HepG2 (cell line): Measurements from ENCODE around the gene N4BP2L1. TPM values are rescaled to one million over a fixed set of nuclear protein-coding genes. Genes with fewer than 3 reads are reported as not detected.

ENCODE experiments used
- ARHGAP35 ChIP-seq: sonication (generic); formaldehyde crosslinking; IDR thresholded peaks from 2 replicates; pipeline ENCODE4 v1.9.0; 2022; ENCODE audit warnings: mild to moderate bottlenecking, inconsistent platforms, moderate library complexity, missing genetic modification reagents, borderline replicate concordance
- ASH2L ChIP-seq: fragments of 300-600, 200-600 bp; sonication (generic); IDR thresholded peaks from 2 replicates; pipeline ENCODE4 v1.7.0; 2017; ENCODE audit warnings: low read depth, mild to moderate bottlenecking, moderate library complexity, mixed read lengths, low read length; ENCODE audit not compliant: insufficient read length
- BRCA1 ChIP-seq: sonication (generic); formaldehyde crosslinking; IDR thresholded peaks from 2 replicates; pipeline ENCODE4 v1.4.0; 2020; ENCODE audit warnings: missing genetic modification reagents
- HNF1A ChIP-seq, 2 experiments: sonication (generic) in 1 of 2; formaldehyde crosslinking in 1 of 2; IDR thresholded peaks; 2 replicates each; pipeline versions ENCODE4 v1.4.0 to v1.6.1; 2016 to 2020; ENCODE audit warnings: borderline replicate concordance in 1 of 2, low read depth in 1 of 2, mild to moderate bottlenecking in 1 of 2, missing genetic modification reagents in 1 of 2
- IKZF4 ChIP-seq: sonication (generic); formaldehyde crosslinking; IDR thresholded peaks from 2 replicates; pipeline ENCODE4 v1.5.1; 2020; ENCODE audit warnings: borderline replicate concordance, mild to moderate bottlenecking, low read depth, missing genetic modification reagents; ENCODE audit errors: not compliant biosample characterization
- MIXL1 ChIP-seq: IDR thresholded peaks from 2 replicates; pipeline ENCODE4 v1.6.1; 2016
- NR2C2 ChIP-seq: sonication (generic); formaldehyde crosslinking; IDR thresholded peaks from 2 replicates; pipeline ENCODE4 v1.4.0; 2020; ENCODE audit warnings: missing genetic modification reagents, mild to moderate bottlenecking, moderate library complexity, borderline replicate concordance
- SNAI1 ChIP-seq: sonication (generic); formaldehyde crosslinking; IDR thresholded peaks from 2 replicates; pipeline ENCODE4 v1.5.0; 2020; ENCODE audit warnings: mild to moderate bottlenecking, missing genetic modification reagents, borderline replicate concordance
- SRSF1 ChIP-seq: fragments of 200-400 bp; formaldehyde crosslinking; optimal IDR thresholded peaks from 2 replicates; pipeline ENCODE3; 2017; ENCODE audit warnings: mild to moderate bottlenecking, low read depth, low read length, moderate library complexity
- SRY ChIP-seq: sonication (generic); formaldehyde crosslinking; IDR thresholded peaks from 2 replicates; pipeline ENCODE4 v1.8.0; 2022; ENCODE audit warnings: mild to moderate bottlenecking, missing genetic modification reagents
- TEAD2 ChIP-seq: sonication (generic); formaldehyde crosslinking; IDR thresholded peaks from 2 replicates; pipeline ENCODE4 v1.9.0; 2021; ENCODE audit warnings: missing genetic modification reagents
- ZBED4 ChIP-seq: sonication (generic); formaldehyde crosslinking; IDR thresholded peaks from 2 replicates; pipeline ENCODE4 v1.4.0; 2020; ENCODE audit warnings: missing genetic modification reagents, borderline replicate concordance
- ZFP82 ChIP-seq: sonication (generic); formaldehyde crosslinking; IDR thresholded peaks from 2 replicates; pipeline ENCODE4 v1.5.1; 2020; ENCODE audit warnings: mild to moderate bottlenecking, missing genetic modification reagents, borderline replicate concordance
- ZNF263 ChIP-seq: sonication (generic); formaldehyde crosslinking; IDR thresholded peaks from 2 replicates; pipeline ENCODE4 v1.4.0; 2020; ENCODE audit warnings: missing genetic modification reagents
- ZNF501 ChIP-seq: sonication (generic); formaldehyde crosslinking; IDR thresholded peaks from 2 replicates; pipeline ENCODE4 v1.5.1; 2020; ENCODE audit warnings: mild to moderate bottlenecking, moderate library complexity, missing genetic modification reagents
- ZNF790 ChIP-seq: sonication (generic); formaldehyde crosslinking; IDR thresholded peaks from 2 replicates; pipeline ENCODE4 v1.8.0; 2022; ENCODE audit warnings: missing genetic modification reagents, mild to moderate bottlenecking, borderline replicate concordance
- ZNF816 ChIP-seq: sonication (generic); formaldehyde crosslinking; IDR thresholded peaks from 2 replicates; pipeline ENCODE4 v1.8.0; 2022; ENCODE audit warnings: missing genetic modification reagents, mild to moderate bottlenecking, borderline replicate concordance
- ZNF841 ChIP-seq: sonication (generic); formaldehyde crosslinking; IDR thresholded peaks from 2 replicates; pipeline ENCODE4 v1.8.1; 2023; ENCODE audit warnings: missing genetic modification reagents, borderline replicate concordance
- polyA plus RNA-seq, 8 experiments: library from polyadenylated mRNA; depleted of rRNA in 3 of 8; stranded (reverse) in 7 of 8; unstranded in 1 of 8; fragments of >200 nt; fragmentation: Illumina TruSeq in 4 of 8; extraction: Trizol in 4 of 8; gene quantifications; 2 replicates each; pipeline versions ENCODE4 v1.2.1 to v1.2.3, GENCODE V29; 2011 to 2016; ENCODE audit warnings: low read depth in 4 of 8, missing spikeins in 1 of 8, mixed read lengths in 1 of 8; ENCODE audit not compliant: insufficient read depth in 1 of 8
- total RNA-seq, 5 experiments: library from RNA; depleted of rRNA; stranded (reverse); fragments of >200 nt; fragmentation: Illumina TruSeq; extraction: Trizol; gene quantifications; 2 replicates each; pipeline ENCODE4 v1.2.3, GENCODE V29; 2016; ENCODE audit warnings: low read depth in 1 of 5

The N4BP2L1 gene
- total and polyA plus RNA-seq, 2 of the 13 experiments (the other 11 are each of a cell fraction or from before 2014, with no cell fraction given) = 13.2 to 34.5 TPM

GRCh38 chr13:32428581-32429432 lies 877 bp upstream of the N4BP2L1 start (continued):
- 0 out of 2 replicates have a peak, but pooled peaks have one; percentile 22 for TF ChIP-seq ZFP82
- TF ChIP-seq ZNF841 = no peak
- TF ChIP-seq ARHGAP35 (CRISPR knock-in tag) = no peak
- 0 out of 2 replicates have a peak, but pooled peaks have one; percentile 16 for TF ChIP-seq ZNF816
- no peak for TF ChIP-seq SRY (CRISPR knock-in tag)
- TF ChIP-seq ZNF790 = no peak
- 0 out of 2 replicates have a peak, but pooled peaks have one; percentile 17 for TF ChIP-seq ZNF263
- TF ChIP-seq ASH2L = peak; percentile 14
- TF ChIP-seq ZBED4 (CRISPR knock-in tag) = no peak
- TF ChIP-seq BRCA1 (CRISPR knock-in tag) = 0 out of 2 replicates have a peak, but pooled peaks have one; percentile 5
- TF ChIP-seq NR2C2 = no peak
- no peak for TF ChIP-seq ZNF501
- 0 out of 2 replicates have a peak, but pooled peaks have one; percentile 5 for TF ChIP-seq SNAI1 (CRISPR knock-in tag)
- TF ChIP-seq TEAD2 = no peak
- no peak for TF ChIP-seq IKZF4 (CRISPR knock-in tag)
- no peak for TF ChIP-seq MIXL1 (CRISPR knock-in tag)
- TF ChIP-seq SRSF1 = no peak
- peak; percentile 9; the same call in 1 of the 2 replicates for TF ChIP-seq HNF1A (IDR thresholded peaks at IDR 0.05; ENCODE audit: low read depth)
- no peak for TF ChIP-seq HNF1A (CRISPR knock-in tag; IDR thresholded peaks at IDR 0.05; ENCODE audit: borderline replicate concordance)
